ENCODE measurements around the gene DNAJC22.

DNAJC22 gene

DNA sequence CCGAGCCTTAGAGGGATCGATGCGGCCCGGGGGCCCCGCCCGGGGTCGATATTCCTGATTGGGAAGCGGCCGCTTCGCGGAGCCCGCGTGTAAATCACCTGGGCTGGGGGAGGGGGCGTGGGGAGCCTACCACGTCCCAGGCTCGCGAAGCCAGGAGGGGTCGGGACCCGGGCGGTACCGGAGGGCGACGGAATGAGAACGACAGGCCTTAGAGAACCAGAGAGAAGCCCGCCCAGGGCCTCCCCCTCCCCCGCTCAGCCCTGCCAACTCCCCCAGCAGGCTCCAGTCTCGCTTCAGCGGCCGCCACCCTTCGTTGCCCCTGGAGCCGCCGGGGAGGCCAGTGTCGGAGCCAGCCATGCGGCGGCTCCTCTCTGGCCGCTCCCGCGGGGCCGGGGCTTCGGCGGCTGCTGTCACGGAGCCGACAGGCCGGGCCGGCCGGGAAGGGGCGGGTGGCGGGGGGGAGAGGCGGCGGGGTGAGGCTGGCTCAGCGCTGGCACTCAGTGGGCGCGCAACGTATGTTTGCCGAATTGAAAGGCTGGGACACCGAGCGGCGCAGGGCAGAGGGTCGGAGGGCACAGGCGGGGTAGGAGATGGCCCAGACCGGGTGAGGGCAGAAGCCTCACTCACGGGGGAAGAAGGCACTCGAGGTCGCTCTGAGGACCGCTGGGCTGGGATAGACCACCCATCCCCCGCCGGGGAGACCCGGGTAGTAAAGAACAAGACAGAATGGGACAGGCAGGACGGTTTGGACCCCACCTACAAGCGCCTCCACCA is 1.4 kb upstream of the DNAJC22 start:
- DNase-seq = no peak

- no peak for DNase-seq
Measured at GRCh38 chr12:49345825-49346658, 646 bp upstream of the DNAJC22 start.

DNA sequence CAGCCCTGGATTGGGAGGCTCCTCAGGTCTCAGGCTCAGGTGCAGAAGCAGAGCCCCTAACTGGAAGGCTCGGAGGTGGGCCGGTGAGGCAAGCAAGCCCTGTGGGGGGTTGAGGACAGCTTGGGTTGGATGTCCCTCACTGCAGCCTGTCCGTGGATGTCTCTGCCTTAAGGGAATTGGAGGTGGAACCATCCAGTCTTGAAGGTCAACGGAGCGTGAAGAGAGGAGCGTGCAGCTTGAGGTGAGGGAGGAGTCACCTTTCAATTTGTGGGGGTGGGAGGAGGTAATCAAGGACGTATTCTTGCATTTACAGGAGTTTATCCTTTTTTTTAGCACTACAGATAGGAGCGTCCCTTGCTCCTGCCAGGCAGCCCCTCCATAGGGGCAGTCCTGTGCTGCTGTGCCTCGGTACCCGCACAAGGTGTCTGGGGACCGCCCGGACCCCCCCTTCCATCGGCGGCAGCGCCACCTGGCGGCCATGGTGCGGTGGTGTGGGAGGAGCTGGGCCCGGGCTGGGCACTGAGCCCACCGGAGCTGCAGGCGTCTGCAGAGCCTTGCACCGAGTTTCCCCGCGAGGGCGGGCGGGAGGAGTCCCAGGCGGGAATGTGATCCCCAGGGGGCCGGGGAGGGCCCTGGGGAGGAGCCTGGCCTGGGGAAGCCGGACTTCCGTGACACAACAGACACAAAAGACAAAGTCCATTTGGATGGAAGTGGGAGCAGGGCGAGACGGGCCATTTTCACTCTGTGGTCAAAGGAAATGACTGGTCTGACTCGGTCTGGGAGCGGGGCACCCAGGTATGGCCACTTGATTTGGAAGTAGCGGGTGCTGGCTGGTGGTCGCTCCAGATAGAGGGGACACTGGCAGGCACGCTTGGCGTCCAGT is 864 bp downstream of the DNAJC22 start:
- peak; percentile 82 for DNase-seq

- no peak for DNase-seq
Measured at GRCh38 chr12:49348781-49349180, 2.1 kb downstream of the DNAJC22 start.

GRCh38 chr12:49349266-49349665 is 2.6 kb downstream of the DNAJC22 start:
- no peak for DNase-seq

- no peak for DNase-seq
Measured at GRCh38 chr12:49352351-49352750, 5.7 kb downstream of the DNAJC22 start.

- DNase-seq = no peak
Measured at GRCh38 chr12:49355913-49356312, 9.2 kb downstream of the DNAJC22 start.

DNA sequence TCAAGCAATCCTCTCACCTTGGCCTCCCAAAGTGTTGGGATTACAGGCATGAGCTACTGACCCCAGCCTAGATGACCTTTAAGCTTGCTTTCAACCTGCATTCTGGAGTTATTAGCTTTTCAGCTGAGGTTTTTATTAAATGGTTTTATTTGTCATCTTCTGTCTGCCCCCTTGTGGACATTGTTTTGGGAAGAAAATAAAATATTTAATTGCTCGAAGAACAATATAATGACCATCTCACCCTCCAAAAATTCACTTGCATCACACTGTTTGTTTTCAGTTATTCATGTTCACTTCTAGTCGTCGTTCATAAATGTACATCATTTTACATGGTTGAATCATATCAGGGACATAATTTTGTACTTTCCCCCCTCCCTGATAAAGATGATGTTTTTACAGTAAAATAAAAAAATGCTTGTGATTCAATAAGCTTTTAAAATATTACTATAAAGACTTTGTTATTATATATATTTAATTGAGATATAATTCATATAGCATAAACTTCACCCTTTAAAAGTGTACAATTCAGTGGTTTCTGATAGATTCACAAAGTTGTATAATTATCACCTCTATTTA is 10.5 kb downstream of the DNAJC22 start:
- no peak for DNase-seq

- DNase-seq = peak; percentile 68
Measured at GRCh38 chr12:49358483-49359141, 11.9 kb downstream of the DNAJC22 start.

- DNase-seq = no peak
Measured at GRCh38 chr12:49359671-49360070, 13.0 kb downstream of the DNAJC22 start.

GRCh38 chr12:49362077-49362476 is 15.4 kb downstream of the DNAJC22 start:
- DNase-seq = no peak

DNA sequence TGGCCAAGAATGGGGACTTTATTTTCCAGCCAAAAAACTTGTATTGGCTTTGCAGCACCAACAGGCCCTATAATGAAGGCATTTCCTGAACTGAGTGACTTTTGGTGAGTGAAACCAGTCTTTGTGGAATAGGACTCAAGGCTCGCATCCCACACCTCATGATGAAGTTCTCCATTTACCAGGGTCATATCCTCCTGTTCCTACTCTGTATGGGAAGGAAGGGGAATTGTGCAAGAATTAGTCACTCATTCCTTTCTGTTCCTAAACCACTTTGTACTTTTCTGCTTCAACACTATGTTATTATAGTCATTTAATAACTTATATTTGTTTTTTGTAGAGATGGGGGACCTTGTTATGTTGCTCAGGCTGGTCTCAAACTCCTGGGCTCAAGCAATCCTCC is 18.3 kb downstream of the DNAJC22 start:
- DNase-seq = no peak

DNA sequence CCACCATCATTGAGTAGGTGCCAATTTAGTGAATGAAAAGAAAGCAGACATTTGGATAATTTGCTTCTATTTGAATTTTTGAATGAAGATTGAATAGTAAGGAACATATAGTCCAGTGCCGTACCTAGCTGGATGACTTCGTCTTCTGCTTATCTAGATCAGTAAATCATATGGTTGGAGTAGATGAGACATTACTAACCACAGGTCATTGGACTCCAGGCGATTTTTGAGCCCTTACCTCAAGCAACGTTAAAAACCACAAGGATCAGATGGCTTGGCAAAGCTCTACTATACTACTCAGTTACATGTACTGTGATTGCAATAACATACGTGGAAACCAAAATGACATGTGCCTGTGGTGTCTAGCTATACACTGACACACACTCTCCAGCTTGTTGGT is 18.9 kb downstream of the DNAJC22 start:
- no peak for DNase-seq

GRCh38 chr12:49366096-49366651 is 19.5 kb downstream of the DNAJC22 start:
- no peak for DNase-seq

GRCh38 chr12:49366652-49367380 is 20.1 kb downstream of the DNAJC22 start:
- peak; percentile 88 for DNase-seq

GRCh38 chr12:49367381-49368239 is 20.9 kb downstream of the DNAJC22 start, which contains the start of gene SPATS2:
SPATS2 (plus strand) TSS chr12:49367462; CDS start chr12:49461013, 93,551 bp downstream.
- no peak for DNase-seq

- DNase-seq = no peak
Measured at GRCh38 chr12:49368240-49368600, 21.5 kb downstream of the DNAJC22 start.

- DNase-seq = peak; percentile 23
Measured at GRCh38 chr12:49369411-49370145, 22.9 kb downstream of the DNAJC22 start.

DNA sequence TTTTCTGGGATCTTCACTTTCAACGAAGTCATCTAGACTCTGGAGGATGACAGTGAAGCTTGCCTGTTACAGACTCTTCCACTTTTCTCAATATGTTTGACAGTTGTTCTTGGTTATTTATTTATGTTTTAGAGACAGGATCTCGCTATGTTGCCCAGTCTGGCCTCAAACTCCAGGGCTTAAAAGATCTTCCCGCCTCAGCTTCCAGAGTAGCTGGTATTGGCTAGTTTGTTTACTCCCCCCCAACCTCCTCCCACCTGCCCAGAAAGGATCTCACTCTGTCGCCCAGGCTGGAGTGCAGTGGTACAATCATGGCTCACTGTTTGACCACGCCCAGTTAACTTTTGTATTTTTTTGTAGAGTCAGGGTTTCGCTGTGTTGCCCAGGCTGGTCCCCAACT is 23.9 kb downstream of the DNAJC22 start:
- no peak for DNase-seq

Data from CD4-positive, alpha-beta T cell treated with Interleukin-6 for 4 hours (primary cell).